Panc1 (cell line): ENCODE data around the gene RAPGEF5. TPM values are rescaled to one million over a fixed set of nuclear protein-coding genes. Genes with fewer than 3 reads are reported as not detected.

Experiments used
- ATAC-seq: fragments of 200-7000 bp; cut with Tn5 transposase; 2 replicates; pipeline ENCODE4 v1.9.1; 2020; ENCODE audit warnings: mild to moderate bottlenecking, moderate library complexity
- BruUV-seq: library from RNA; stranded (reverse); fragments of 400-500 nt; replicated peaks from 2 replicates; lab custom pipeline; 2021; lab: Mats Ljungman, UMichigan
- CTCF ChIA-PET: fragments of 300-600 bp; sonication (Branson Sonifier 250); formaldehyde crosslinking; loops from one replicate; lab custom pipeline; 2022; ENCODE audit warnings: antibody characterized with exemption; lab: Charles Lee
- POLR2A ChIA-PET: fragments of 300-600 bp; sonication (Branson Sonifier 250); formaldehyde crosslinking; loops from one replicate; lab custom pipeline; 2022; ENCODE audit warnings: antibody characterized with exemption; lab: Charles Lee
- DNase-seq: peaks from one replicate; pipeline ENCODE4 v3.0.0-alpha.2; 2010; ENCODE audit warnings: low read depth, low spot score
- H3K27ac ChIP-seq: 2 replicates; pipeline ENCODE4 v1.5.1; 2011; ENCODE audit warnings: mild to moderate bottlenecking, low read length, inconsistent platforms
- H3K27me3 ChIP-seq: fragments of 200-500 bp; sonication (Bioruptor generic); 2 replicates; pipeline ENCODE4 v1.6.0; 2014; ENCODE audit warnings: low read length, inconsistent platforms; ENCODE audit not compliant: control insufficient read depth, insufficient read depth
- H3K36me3 ChIP-seq: fragments of 200-500 bp; sonication (Bioruptor generic); 2 replicates; pipeline ENCODE4 v1.5.1; 2014; ENCODE audit warnings: inconsistent platforms, mild to moderate bottlenecking, low read length, moderate library complexity; ENCODE audit not compliant: control insufficient read depth, insufficient read depth
- H3K4me1 ChIP-seq: 2 replicates; pipeline ENCODE4 v1.5.1; 2011; ENCODE audit warnings: inconsistent platforms, mild to moderate bottlenecking, low read length, moderate library complexity; ENCODE audit not compliant: control insufficient read depth, insufficient read depth
- H3K4me3 ChIP-seq, 2 experiments: 2 replicates each; pipeline ENCODE4 v1.5.1; 2011 to 2012; ENCODE audit warnings: low read depth in 2 of 2, low read length in 2 of 2, mild to moderate bottlenecking in 2 of 2, inconsistent platforms in 1 of 2, moderate library complexity in 1 of 2
- H3K9me3 ChIP-seq: fragments of 200-500 bp; sonication (Bioruptor generic); 2 replicates; pipeline ENCODE4 v1.5.1; 2014; ENCODE audit warnings: low read depth, mild to moderate bottlenecking, inconsistent platforms, low read length, moderate library complexity; ENCODE audit not compliant: control insufficient read depth, insufficient read depth
- POLR2AphosphoS5 ChIP-seq: IDR thresholded peaks from 2 replicates; pipeline ENCODE4 v1.6.1; 2012; ENCODE audit warnings: mild to moderate bottlenecking, low read depth, low read length, moderate library complexity
- REST ChIP-seq, 2 experiments: IDR thresholded peaks; 2 replicates each; pipeline ENCODE4 v1.6.1; 2011 to 2012; ENCODE audit warnings: low read depth in 2 of 2, control low read depth in 1 of 2, low read length in 1 of 2, mild to moderate bottlenecking in 1 of 2, moderate library complexity in 1 of 2; ENCODE audit not compliant: insufficient read depth in 1 of 2
- SIN3A ChIP-seq: IDR thresholded peaks from 2 replicates; pipeline ENCODE4 v1.6.1; 2012; ENCODE audit warnings: low read depth, mild to moderate bottlenecking, low read length, moderate library complexity, borderline replicate concordance; ENCODE audit not compliant: insufficient read depth
- TCF7L2 ChIP-seq: IDR thresholded peaks from 2 replicates; pipeline ENCODE4 v1.6.1; 2011; ENCODE audit warnings: mild to moderate bottlenecking, low read depth, low read length, inconsistent platforms
- in situ Hi-C: cut with HindIII; loops from 2 replicates; pipeline ENCODE4 v1.10.0; 2016; ENCODE audit warnings: low sequenced_read_pairs, low pct_unique_long_range_greater_than_20kb
- intact Hi-C: fragments of 100-400 bp; cut with micrococcal nuclease; formaldehyde crosslinking; loops from one replicate; pipeline ENCODE4 v1.10.0; 2022; ENCODE audit not compliant: unreplicated experiment
- total RNA-seq: library from RNA; stranded (reverse); gene quantifications from one replicate; pipeline ENCODE4 v1.2.1, GENCODE V29; 2021; ENCODE audit not compliant: unreplicated experiment
- TF ChIP-seq, protein P1 (sequence below): fragments of 450-650 bp; IDR thresholded peaks from 2 replicates; pipeline ENCODE4 v1.5.1; 2017; ENCODE audit warnings: mild to moderate bottlenecking

Gene RAPGEF5
- total RNA-seq, 1 experiment from 2014 or later, result 1.4 TPM

DNA sequence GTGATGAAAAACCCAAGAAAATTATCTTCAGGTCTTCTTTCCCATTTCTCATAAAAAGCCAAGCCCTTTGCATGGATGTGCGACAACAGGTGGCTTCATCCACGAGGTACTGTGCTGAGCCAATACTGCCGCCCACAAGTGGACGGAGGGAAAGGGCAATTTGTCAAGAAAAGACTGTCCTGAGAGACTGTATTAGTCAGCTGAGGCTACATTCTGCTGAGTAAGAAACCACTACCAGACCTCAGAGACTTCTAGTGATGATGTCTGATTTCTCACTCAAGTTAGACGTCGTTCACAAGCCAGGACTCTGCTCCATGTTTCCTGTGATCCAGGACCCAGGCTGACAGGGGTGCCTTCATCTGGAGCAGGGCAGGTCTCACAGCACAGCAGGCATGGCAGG, 239.7 kb downstream of the RAPGEF5 start:
- H3K4me1 ChIP-seq, result no peaks in the 10 kb centered on the region
- ChIA-PET POLR2A (no interaction called here), CTCF (no interaction called here)
- ATAC-seq (no peak), DNase-seq (no peak)
- no peaks in the 10 kb centered on the region for H3K9me3 ChIP-seq
- in situ Hi-C loops, result no loop called here
- TF ChIP-seq, protein P1, sequence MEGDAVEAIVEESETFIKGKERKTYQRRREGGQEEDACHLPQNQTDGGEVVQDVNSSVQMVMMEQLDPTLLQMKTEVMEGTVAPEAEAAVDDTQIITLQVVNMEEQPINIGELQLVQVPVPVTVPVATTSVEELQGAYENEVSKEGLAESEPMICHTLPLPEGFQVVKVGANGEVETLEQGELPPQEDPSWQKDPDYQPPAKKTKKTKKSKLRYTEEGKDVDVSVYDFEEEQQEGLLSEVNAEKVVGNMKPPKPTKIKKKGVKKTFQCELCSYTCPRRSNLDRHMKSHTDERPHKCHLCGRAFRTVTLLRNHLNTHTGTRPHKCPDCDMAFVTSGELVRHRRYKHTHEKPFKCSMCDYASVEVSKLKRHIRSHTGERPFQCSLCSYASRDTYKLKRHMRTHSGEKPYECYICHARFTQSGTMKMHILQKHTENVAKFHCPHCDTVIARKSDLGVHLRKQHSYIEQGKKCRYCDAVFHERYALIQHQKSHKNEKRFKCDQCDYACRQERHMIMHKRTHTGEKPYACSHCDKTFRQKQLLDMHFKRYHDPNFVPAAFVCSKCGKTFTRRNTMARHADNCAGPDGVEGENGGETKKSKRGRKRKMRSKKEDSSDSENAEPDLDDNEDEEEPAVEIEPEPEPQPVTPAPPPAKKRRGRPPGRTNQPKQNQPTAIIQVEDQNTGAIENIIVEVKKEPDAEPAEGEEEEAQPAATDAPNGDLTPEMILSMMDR, result no peak
- TF ChIP-seq REST (IDR thresholded peaks at IDR 0.05; ENCODE audit: insufficient read depth in 1 of 2, low read depth in 2 of 2, low read length in 1 of 2) (no peak), POLR2AphosphoS5 (no peak), TCF7L2 (no peak), SIN3A (no peak)
- no peak overlapping the region for H3K4me3 ChIP-seq
- no TSS peak for BruUV-seq
- H3K36me3 ChIP-seq, result no peaks in the 10 kb centered on the region
- no peaks in the 10 kb centered on the region for H3K27me3 ChIP-seq
- H3K27ac ChIP-seq, result no peak overlapping the region
- intact Hi-C loops, result loop anchor here (10.0 kb wide), 1 partner anchor 178 kb away; no protein-coding TSS in a partner anchor

DNA sequence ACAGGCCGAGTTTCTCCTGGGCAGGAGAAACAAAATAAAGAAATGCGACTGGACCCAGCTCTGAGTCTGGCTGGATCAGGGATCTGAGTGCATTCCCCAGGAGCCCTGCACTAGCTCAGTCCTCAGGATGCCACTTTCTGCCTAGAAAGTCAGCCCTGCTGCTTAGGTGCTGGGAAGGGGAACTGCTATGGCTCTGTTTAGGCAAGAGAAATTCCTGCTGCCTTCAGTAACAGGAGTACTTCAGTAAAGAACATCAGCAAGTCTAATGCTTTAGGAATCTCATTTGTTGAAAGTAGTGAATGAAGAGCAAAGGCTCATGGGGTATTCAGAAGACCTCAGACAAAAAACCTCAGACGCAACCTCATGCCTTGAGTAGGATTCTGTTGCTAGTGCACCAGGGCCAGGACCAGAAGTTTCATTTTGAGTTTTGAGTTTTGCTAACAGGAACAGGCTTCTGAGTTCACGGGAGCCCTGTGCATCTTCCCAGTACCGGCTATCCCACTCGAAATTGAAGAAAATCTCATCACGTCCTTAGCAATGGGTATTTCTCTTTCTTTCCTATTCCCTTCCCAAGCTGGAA, 240.4 kb downstream of the RAPGEF5 start:
- Histone ChIP-seq H3K4me1 (no peaks in the 10 kb centered on the region), H3K4me3 (no peak overlapping the region), H3K27me3 (no peaks in the 10 kb centered on the region), H3K36me3 (no peaks in the 10 kb centered on the region), H3K27ac (no peak overlapping the region), H3K9me3 (no peaks in the 10 kb centered on the region)
- in situ Hi-C loops, result no loop called here
- POLR2A ChIA-PET, result no interaction called here
- CTCF ChIA-PET, result no interaction called here
- intact Hi-C loops, result loop anchor here (10.0 kb wide), 1 partner anchor 178 kb away; no protein-coding TSS in a partner anchor
- TF ChIP-seq SIN3A (no peak), POLR2AphosphoS5 (no peak), REST (IDR thresholded peaks at IDR 0.05; ENCODE audit: insufficient read depth in 1 of 2, low read depth in 2 of 2, low read length in 1 of 2) (no peak), TCF7L2 (no peak)
- no TSS peak for BruUV-seq
- ATAC-seq, result no peak
- DNase-seq, result no peak
